A673 (cell line): ENCODE measurements around the gene ST7.

Experiments used
- EZH2 ChIP-seq: fragments of 200-600 bp; sonication (generic); IDR thresholded peaks from 2 replicates; pipeline ENCODE4 v1.6.1; 2017; ENCODE audit warnings: borderline replicate concordance, low read depth, mild to moderate bottlenecking, mixed read lengths, antibody characterized with exemption, low read length; ENCODE audit not compliant: poor library complexity, severe bottlenecking
- TF ChIP-seq, protein P1 (sequence below): fragments of 300-800, 200-600 bp; sonication (generic); conservative IDR thresholded peaks from 2 replicates; pipeline ENCODE4 v1.5.1; 2017; ENCODE audit warnings: low read depth, mild to moderate bottlenecking, antibody characterized with exemption, low read length, moderate library complexity, mixed read lengths

DNA sequence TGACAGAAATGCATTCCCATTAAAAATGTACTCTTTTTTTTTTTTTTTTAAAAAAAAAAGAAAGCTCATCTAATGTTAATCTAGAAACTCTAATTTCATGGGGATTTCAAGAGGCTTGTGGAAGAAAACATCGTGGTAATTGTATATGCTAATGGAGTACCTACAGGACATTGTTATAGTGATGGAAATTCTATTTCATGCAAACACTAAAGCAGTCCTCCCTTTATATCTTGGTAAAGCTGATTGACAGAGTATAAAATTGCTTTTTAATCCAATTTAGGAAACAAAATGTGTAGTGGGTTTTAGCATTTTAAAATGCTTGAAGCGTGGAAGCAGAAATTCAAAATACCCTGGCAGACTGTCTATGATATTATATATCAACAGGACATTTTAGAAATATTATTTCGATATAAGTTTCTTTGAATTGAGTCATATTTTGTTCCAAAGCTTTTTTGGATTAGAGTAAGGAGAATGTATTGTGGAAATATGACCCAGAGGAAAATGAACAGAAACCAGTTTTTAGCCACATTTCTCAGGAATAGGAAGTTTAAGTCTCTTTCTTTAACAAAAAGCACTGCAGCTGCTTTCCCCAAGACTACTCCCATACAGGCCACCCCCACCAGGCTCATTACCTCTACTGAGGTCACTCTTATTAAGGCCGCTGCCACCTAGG is 247.6 kb downstream of the ST7 start:
- TF ChIP-seq, protein P1, sequence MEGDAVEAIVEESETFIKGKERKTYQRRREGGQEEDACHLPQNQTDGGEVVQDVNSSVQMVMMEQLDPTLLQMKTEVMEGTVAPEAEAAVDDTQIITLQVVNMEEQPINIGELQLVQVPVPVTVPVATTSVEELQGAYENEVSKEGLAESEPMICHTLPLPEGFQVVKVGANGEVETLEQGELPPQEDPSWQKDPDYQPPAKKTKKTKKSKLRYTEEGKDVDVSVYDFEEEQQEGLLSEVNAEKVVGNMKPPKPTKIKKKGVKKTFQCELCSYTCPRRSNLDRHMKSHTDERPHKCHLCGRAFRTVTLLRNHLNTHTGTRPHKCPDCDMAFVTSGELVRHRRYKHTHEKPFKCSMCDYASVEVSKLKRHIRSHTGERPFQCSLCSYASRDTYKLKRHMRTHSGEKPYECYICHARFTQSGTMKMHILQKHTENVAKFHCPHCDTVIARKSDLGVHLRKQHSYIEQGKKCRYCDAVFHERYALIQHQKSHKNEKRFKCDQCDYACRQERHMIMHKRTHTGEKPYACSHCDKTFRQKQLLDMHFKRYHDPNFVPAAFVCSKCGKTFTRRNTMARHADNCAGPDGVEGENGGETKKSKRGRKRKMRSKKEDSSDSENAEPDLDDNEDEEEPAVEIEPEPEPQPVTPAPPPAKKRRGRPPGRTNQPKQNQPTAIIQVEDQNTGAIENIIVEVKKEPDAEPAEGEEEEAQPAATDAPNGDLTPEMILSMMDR, result no peak
- no peak for TF ChIP-seq EZH2
